Colonic mucosa (tissue), 4 donors: ENCODE data around the gene ITPR3. TPM values are rescaled to one million over a fixed set of nuclear protein-coding genes. Genes with fewer than 3 reads are reported as not detected.

Experiments
- DNase-seq: peaks from one replicate; pipeline ENCODE4 v3.0.0-alpha.2; 2020
- H3K27ac ChIP-seq: fragments of 200-600 bp; one replicate; pipeline ENCODE4 v1.8.0; 2021
- H3K27me3 ChIP-seq: fragments of 200-600 bp; one replicate; pipeline ENCODE4 v1.8.0; 2021
- H3K36me3 ChIP-seq: fragments of 200-600 bp; one replicate; pipeline ENCODE4 v1.8.0; 2021
- H3K4me1 ChIP-seq: fragments of 200-600 bp; one replicate; pipeline ENCODE4 v1.8.0; 2021; ENCODE audit warnings: mild to moderate bottlenecking
- H3K4me3 ChIP-seq: fragments of 200-600 bp; one replicate; pipeline ENCODE4 v1.8.0; 2021
- H3K9ac ChIP-seq, 2 donors: one replicate each; pipeline ENCODE4 v1.7.0; 2013; ENCODE audit warnings: control low read depth in 2 of 2, low read depth in 2 of 2, low read length in 2 of 2
- H3K9me3 ChIP-seq: fragments of 200-600 bp; one replicate; pipeline ENCODE4 v1.8.0; 2021
- CTCF ChIP-seq: fragments of 200-600 bp; IDR thresholded peaks from one replicate; pipeline ENCODE4 v1.8.0; 2022; ENCODE audit warnings: antibody characterized with exemption, mild to moderate bottlenecking
- intact Hi-C: fragments of 100-400 bp; cut with DNase I; formaldehyde crosslinking; loops from one replicate; pipeline ENCODE4 v1.14.1; 2022
- total RNA-seq, 2 donors: library from RNA; stranded (reverse); fragmentation: NEBNext Ultra II Directional in 1 of 2; extraction: Animal tissue kit (Norgen Biotek cat#: 25700) in 1 of 2; gene quantifications; one replicate each; pipeline ENCODE4 v1.2.1, GENCODE V29; 2021
- donor health status: healthy.
- donor health status: DM: no; HTN: no; CAD: no.
- donor health status: DM: no; HTN: no; CAD: no.

ITPR3 gene
- total RNA-seq, 2 donors from 2014 or later, result 86.2 to 119 TPM

GRCh38 chr6:33682341-33682740, 61.2 kb downstream of the ITPR3 start:
- Histone ChIP-seq H3K9me3 (no peaks in the 10 kb centered on the region), H3K9ac (no peak overlapping the region), H3K36me3 (peaks cover 11% of the 10 kb centered on the region), H3K4me1 (no peaks in the 10 kb centered on the region), H3K27ac (no peak overlapping the region), H3K4me3 (no peak overlapping the region), H3K27me3 (no peaks in the 10 kb centered on the region)
- TF ChIP-seq CTCF, result no peak
- intact Hi-C loops, result no loop called here
- DNase-seq, result no peak

DNA sequence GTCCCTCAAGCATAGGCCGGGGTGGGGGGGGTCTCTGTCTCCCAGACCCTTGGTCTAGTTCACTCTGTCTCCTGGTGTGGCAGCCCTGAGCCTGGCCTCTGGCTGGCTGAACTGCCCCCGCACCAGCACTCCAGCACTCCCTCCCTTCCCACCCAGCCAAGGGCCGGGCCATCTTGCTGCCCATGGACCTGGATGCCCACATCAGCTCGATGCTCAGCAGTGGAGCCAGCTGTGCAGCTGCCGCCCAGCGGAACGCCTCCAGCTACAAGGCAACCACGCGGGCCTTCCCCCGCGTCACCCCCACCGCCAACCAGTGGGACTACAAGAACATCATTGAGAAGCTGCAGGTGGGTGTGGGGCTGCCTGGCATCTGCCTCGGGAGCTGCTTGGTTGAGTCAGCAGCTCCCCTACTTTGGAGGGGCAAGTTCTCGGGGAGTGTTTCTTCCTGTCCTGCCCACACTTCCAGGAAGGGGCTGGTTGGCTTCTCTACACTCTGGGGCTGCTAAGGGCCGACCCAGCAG, 62.0 kb downstream of the ITPR3 start:
- peaks cover 11% of the 10 kb centered on the region for H3K36me3 ChIP-seq
- no peak overlapping the region for H3K9ac ChIP-seq
- no peak for DNase-seq

GRCh38 chr6:33683576-33684427, 62.7 kb downstream of the ITPR3 start:
- Histone ChIP-seq H3K36me3 (peaks cover 11% of the 10 kb centered on the region), H3K9ac (no peak overlapping the region), H3K4me1 (no peaks in the 10 kb centered on the region), H3K9me3 (no peaks in the 10 kb centered on the region), H3K27me3 (no peaks in the 10 kb centered on the region), H3K4me3 (no peak overlapping the region), H3K27ac (no peak overlapping the region)
- intact Hi-C loops, result no loop called here
- TF ChIP-seq CTCF, result no peak
- no peak for DNase-seq

More for the DNA sequence above, 62.0 kb downstream of the ITPR3 start:
- H3K4me3 ChIP-seq, result no peak overlapping the region
- no peak for TF ChIP-seq CTCF
- H3K27me3 ChIP-seq, result no peaks in the 10 kb centered on the region
- no peaks in the 10 kb centered on the region for H3K9me3 ChIP-seq
- H3K4me1 ChIP-seq, result no peaks in the 10 kb centered on the region
- intact Hi-C loops, result no loop called here
- no peak overlapping the region for H3K27ac ChIP-seq

DNA sequence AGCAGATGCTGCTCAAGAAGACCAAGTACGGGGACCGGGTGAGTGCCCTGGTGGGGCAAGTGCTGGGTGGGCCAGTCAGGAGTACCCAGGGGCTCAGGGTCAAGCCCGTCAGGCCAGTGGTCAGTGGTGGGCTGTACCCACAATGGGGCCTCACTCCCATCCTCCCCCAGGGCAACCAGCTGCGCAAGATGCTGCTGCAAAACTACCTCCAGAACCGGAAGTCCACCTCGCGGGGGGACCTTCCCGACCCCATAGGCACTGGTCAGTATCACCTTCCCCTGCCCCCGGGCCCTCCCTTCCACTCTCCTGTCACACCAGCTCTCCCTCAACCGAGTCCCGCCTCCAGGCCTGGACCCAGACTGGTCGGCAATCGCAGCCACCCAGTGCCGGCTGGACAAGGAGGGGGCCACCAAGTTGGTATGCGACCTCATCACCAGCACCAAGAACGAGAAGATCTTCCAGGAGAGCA, 63.3 kb downstream of the ITPR3 start:
- Histone ChIP-seq H3K9ac (no peak overlapping the region), H3K4me3 (no peak overlapping the region), H3K4me1 (no peaks in the 10 kb centered on the region), H3K36me3 (peaks cover 16% of the 10 kb centered on the region), H3K27me3 (no peaks in the 10 kb centered on the region), H3K9me3 (no peaks in the 10 kb centered on the region), H3K27ac (no peak overlapping the region)
- intact Hi-C loops, result no loop called here
- DNase-seq, result no peak
- no peak for TF ChIP-seq CTCF

- no peak for DNase-seq
- Histone ChIP-seq H3K27me3 (no peaks in the 10 kb centered on the region), H3K9me3 (no peaks in the 10 kb centered on the region), H3K4me3 (no peak overlapping the region), H3K27ac (no peak overlapping the region), H3K4me1 (no peaks in the 10 kb centered on the region), H3K36me3 (peaks cover 19% of the 10 kb centered on the region), H3K9ac (no peak overlapping the region)
- no peak for TF ChIP-seq CTCF
- intact Hi-C loops, result no loop called here
Observed at GRCh38 chr6:33684983-33685382, 63.9 kb downstream of the ITPR3 start.
